ACC112 (cell line): ENCODE data around the gene HS6ST1.

Experiments used
- H2AFZ ChIP-seq: fragments of 200-600 bp; sonication (generic); one replicate; pipeline ENCODE4 v1.6.0; 2017; ENCODE audit warnings: antibody characterized with exemption, low read length; ENCODE audit not compliant: unreplicated experiment
- H3K27ac ChIP-seq: fragments of 200-600 bp; sonication (generic); 2 replicates; pipeline ENCODE4 v1.5.1; 2014; ENCODE audit warnings: low read depth, mild to moderate bottlenecking, antibody characterized with exemption, low read length, moderate library complexity
- H3K27me3 ChIP-seq: fragments of 200-600 bp; sonication (generic); 2 replicates; pipeline ENCODE4 v1.6.1; 2014; ENCODE audit warnings: mild to moderate bottlenecking, antibody characterized with exemption, low read length, moderate library complexity, mixed read lengths; ENCODE audit not compliant: insufficient read depth
- H3K36me3 ChIP-seq: fragments of 200-600 bp; sonication (generic); 2 replicates; pipeline ENCODE4 v1.6.1; 2016; ENCODE audit warnings: mild to moderate bottlenecking, antibody characterized with exemption, low read length, moderate library complexity, mixed read lengths; ENCODE audit not compliant: insufficient read depth
- H3K4me1 ChIP-seq: fragments of 200-600 bp; sonication (generic); one replicate; pipeline ENCODE4 v1.6.1; 2016; ENCODE audit warnings: low read length, mixed read lengths; ENCODE audit not compliant: insufficient read depth, unreplicated experiment, control insufficient read depth
- H3K4me3 ChIP-seq: fragments of 200-600 bp; sonication (generic); 2 replicates; pipeline ENCODE4 v1.5.1; 2014; ENCODE audit warnings: mild to moderate bottlenecking, low read depth, low read length
- H3K79me2 ChIP-seq: fragments of 200-600 bp; sonication (generic); one replicate; pipeline ENCODE4 v1.6.0; 2016; ENCODE audit warnings: low read length; ENCODE audit not compliant: control insufficient read depth, unreplicated experiment, insufficient read depth

HS6ST1 gene

GRCh38 chr2:128307595-128307994, 11.1 kb downstream of the HS6ST1 start:
- H3K4me3 ChIP-seq = no peak overlapping the region
- H3K36me3 ChIP-seq = no peaks in the 10 kb centered on the region
- H2AFZ ChIP-seq = no peak overlapping the region
- no peaks in the 10 kb centered on the region for H3K27me3 ChIP-seq
- H3K4me1 ChIP-seq = peaks cover 29% of the 10 kb centered on the region
- no peak overlapping the region for H3K27ac ChIP-seq
- H3K79me2 ChIP-seq = peaks cover 3% of the 10 kb centered on the region

- Histone ChIP-seq H3K4me3 (no peak overlapping the region), H3K36me3 (no peaks in the 10 kb centered on the region), H3K27me3 (no peaks in the 10 kb centered on the region), H3K4me1 (peaks cover 32% of the 10 kb centered on the region), H2AFZ (no peak overlapping the region), H3K79me2 (peaks cover 3% of the 10 kb centered on the region), H3K27ac (peak overlapping the region; percentile 52; the same call in 1 of the 2 replicates)
Observed at GRCh38 chr2:128306931-128307460, 11.7 kb downstream of the HS6ST1 start.

GRCh38 chr2:128306081-128306930, 12.4 kb downstream of the HS6ST1 start:
- peak overlapping the region; percentile 87 for H3K27ac ChIP-seq
- peaks cover 3% of the 10 kb centered on the region for H3K79me2 ChIP-seq
- H3K27me3 ChIP-seq = no peaks in the 10 kb centered on the region
- peaks cover 38% of the 10 kb centered on the region for H3K4me1 ChIP-seq
- H3K4me3 ChIP-seq = no peak overlapping the region
- no peak overlapping the region for H2AFZ ChIP-seq
- no peaks in the 10 kb centered on the region for H3K36me3 ChIP-seq

GRCh38 chr2:128305555-128306080, 13.1 kb downstream of the HS6ST1 start:
- peaks cover 45% of the 10 kb centered on the region for H3K4me1 ChIP-seq
- H3K27ac ChIP-seq = peak overlapping the region; percentile 87
- peaks cover 3% of the 10 kb centered on the region for H3K79me2 ChIP-seq
- no peak overlapping the region for H3K4me3 ChIP-seq
- peak overlapping the region; percentile 52 for H2AFZ ChIP-seq
- H3K27me3 ChIP-seq = no peaks in the 10 kb centered on the region
- H3K36me3 ChIP-seq = no peaks in the 10 kb centered on the region

GRCh38 chr2:128304715-128305554, 13.7 kb downstream of the HS6ST1 start:
- Histone ChIP-seq H3K4me3 (no peak overlapping the region), H3K4me1 (peaks cover 47% of the 10 kb centered on the region), H3K27me3 (no peaks in the 10 kb centered on the region), H3K79me2 (peaks cover 6% of the 10 kb centered on the region), H2AFZ (peak overlapping the region; percentile 52), H3K27ac (peak overlapping the region; percentile 87), H3K36me3 (no peaks in the 10 kb centered on the region)

GRCh38 chr2:128304330-128304714, 14.3 kb downstream of the HS6ST1 start:
- no peaks in the 10 kb centered on the region for H3K36me3 ChIP-seq
- H2AFZ ChIP-seq = no peak overlapping the region
- peak overlapping the region; percentile 87 for H3K27ac ChIP-seq
- H3K27me3 ChIP-seq = no peaks in the 10 kb centered on the region
- peaks cover 6% of the 10 kb centered on the region for H3K79me2 ChIP-seq
- no peak overlapping the region for H3K4me3 ChIP-seq
- H3K4me1 ChIP-seq = peaks cover 47% of the 10 kb centered on the region

GRCh38 chr2:128303911-128304310, 14.8 kb downstream of the HS6ST1 start:
- no peak overlapping the region for H3K4me3 ChIP-seq
- peaks cover 6% of the 10 kb centered on the region for H3K79me2 ChIP-seq
- no peak overlapping the region for H2AFZ ChIP-seq
- 0 out of 2 replicates have a peak overlapping the region, but pooled peaks have one; percentile 87 for H3K27ac ChIP-seq
- H3K36me3 ChIP-seq = no peaks in the 10 kb centered on the region
- no peaks in the 10 kb centered on the region for H3K27me3 ChIP-seq
- peaks cover 47% of the 10 kb centered on the region for H3K4me1 ChIP-seq

- Histone ChIP-seq H3K79me2 (peaks cover 6% of the 10 kb centered on the region), H2AFZ (no peak overlapping the region), H3K36me3 (no peaks in the 10 kb centered on the region), H3K4me3 (no peak overlapping the region), H3K27me3 (no peaks in the 10 kb centered on the region), H3K27ac (no peak overlapping the region), H3K4me1 (peaks cover 47% of the 10 kb centered on the region)
Observed at GRCh38 chr2:128303095-128303791, 15.4 kb downstream of the HS6ST1 start.

GRCh38 chr2:128302744-128303067, 16.0 kb downstream of the HS6ST1 start:
- peaks cover 47% of the 10 kb centered on the region for H3K4me1 ChIP-seq

More at GRCh38 chr2:128302744-128303067, 16.0 kb downstream of the HS6ST1 start:
- peaks cover 6% of the 10 kb centered on the region for H3K79me2 ChIP-seq
- H2AFZ ChIP-seq = no peak overlapping the region
- no peaks in the 10 kb centered on the region for H3K36me3 ChIP-seq
- no peak overlapping the region for H3K4me3 ChIP-seq
- H3K27me3 ChIP-seq = no peaks in the 10 kb centered on the region
- no peak overlapping the region for H3K27ac ChIP-seq
